ENCODE measurements around the gene CHAT.

The CHAT gene

DNA sequence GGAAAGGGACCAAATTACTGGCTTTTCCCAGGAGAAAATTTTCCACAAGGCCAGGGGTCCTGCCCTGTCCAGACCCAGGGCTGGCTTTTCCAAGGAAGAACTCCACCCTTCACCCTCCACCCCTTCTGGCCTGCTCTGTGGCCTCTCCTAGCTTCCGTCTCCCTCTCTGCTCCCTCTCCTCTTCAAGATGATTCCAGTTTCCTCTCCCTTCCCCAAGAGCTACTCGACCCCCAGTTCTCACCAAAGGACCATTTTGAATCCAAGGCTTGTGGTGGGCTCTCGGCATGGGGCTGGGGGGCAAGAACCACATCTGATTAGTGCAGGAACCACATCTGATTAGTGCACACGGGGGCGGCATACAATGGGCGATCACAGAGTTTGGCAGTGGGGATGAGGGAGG lies 7.7 kb downstream of the CHAT start:
- H3K4me3 ChIP-seq (ENCODE audit: low read length in 2 of 2), result no peak overlapping the region
- H3K18ac ChIP-seq (ENCODE audit: low read length), result no peak overlapping the region
- no peak overlapping the region for H4K91ac ChIP-seq (ENCODE audit: low read depth, low read length, poor library complexity)
- H2BK5ac ChIP-seq (ENCODE audit: low read length), result no peak overlapping the region
- peaks cover 0 to 61% (median 2%) of the 10 kb centered on the region in 3 experiments for H3K27me3 ChIP-seq (ENCODE audit: control insufficient read depth in 3 of 3, insufficient read depth in 3 of 3, low read depth in 1 of 3, low read length in 3 of 3)
- no peak overlapping the region for H3K23ac ChIP-seq (ENCODE audit: low read depth, low read length, poor library complexity)
- no peak for DNase-seq (ENCODE audit: low spot score)
- WGBS, 2 donors (ENCODE audit: extremely low coverage in 2 of 2, insufficient read length in 2 of 2, insufficient replicate concordance in 1 of 2), result no CpG with 5 or more reads among the region's 6 CpGs
- no peak overlapping the region for H2BK120ac ChIP-seq (ENCODE audit: low read depth, low read length)
- no peak overlapping the region for H3K14ac ChIP-seq (ENCODE audit: low read length)
- no peak overlapping the region for H2AK5ac ChIP-seq (ENCODE audit: low read depth, low read length)
- H3K79me1 ChIP-seq (ENCODE audit: low read depth, low read length), result no peaks in the 10 kb centered on the region
- H3K9ac ChIP-seq (ENCODE audit: low read depth, low read length, poor library complexity), result no peak overlapping the region
- H4K8ac ChIP-seq (ENCODE audit: low read depth, low read length), result no peak overlapping the region
- no peak overlapping the region for H3K4me2 ChIP-seq (ENCODE audit: insufficient read depth, low read length, poor library complexity, severe bottlenecking)
- no peaks in the 10 kb centered on the region for H3K9me3 ChIP-seq (replicated peaks in 1 of 2; ENCODE audit: control insufficient read depth in 2 of 2, insufficient read depth in 1 of 2, low read depth in 1 of 2, low read length in 2 of 2)
- H3K4ac ChIP-seq (ENCODE audit: low read length), result no peak overlapping the region
- no peak overlapping the region for H2BK12ac ChIP-seq (ENCODE audit: low read length)
- H3K36me3 ChIP-seq (replicated peaks in 1 of 2; ENCODE audit: control insufficient read depth in 2 of 2, insufficient read depth in 2 of 2, low read length in 2 of 2), result no peaks in the 10 kb centered on the region
- H2AFZ ChIP-seq (ENCODE audit: low read length), result no peak overlapping the region
- peaks cover 0 to 4% of the 10 kb centered on the region in 2 donors for H3K4me1 ChIP-seq (ENCODE audit: control insufficient read depth in 2 of 2, insufficient read depth in 1 of 2, low read depth in 1 of 2, low read length in 2 of 2)
- H3K27ac ChIP-seq (replicated peaks; ENCODE audit: low read length), result no peak overlapping the region
- no peak overlapping the region for H2BK15ac ChIP-seq (ENCODE audit: low read length)

DNA sequence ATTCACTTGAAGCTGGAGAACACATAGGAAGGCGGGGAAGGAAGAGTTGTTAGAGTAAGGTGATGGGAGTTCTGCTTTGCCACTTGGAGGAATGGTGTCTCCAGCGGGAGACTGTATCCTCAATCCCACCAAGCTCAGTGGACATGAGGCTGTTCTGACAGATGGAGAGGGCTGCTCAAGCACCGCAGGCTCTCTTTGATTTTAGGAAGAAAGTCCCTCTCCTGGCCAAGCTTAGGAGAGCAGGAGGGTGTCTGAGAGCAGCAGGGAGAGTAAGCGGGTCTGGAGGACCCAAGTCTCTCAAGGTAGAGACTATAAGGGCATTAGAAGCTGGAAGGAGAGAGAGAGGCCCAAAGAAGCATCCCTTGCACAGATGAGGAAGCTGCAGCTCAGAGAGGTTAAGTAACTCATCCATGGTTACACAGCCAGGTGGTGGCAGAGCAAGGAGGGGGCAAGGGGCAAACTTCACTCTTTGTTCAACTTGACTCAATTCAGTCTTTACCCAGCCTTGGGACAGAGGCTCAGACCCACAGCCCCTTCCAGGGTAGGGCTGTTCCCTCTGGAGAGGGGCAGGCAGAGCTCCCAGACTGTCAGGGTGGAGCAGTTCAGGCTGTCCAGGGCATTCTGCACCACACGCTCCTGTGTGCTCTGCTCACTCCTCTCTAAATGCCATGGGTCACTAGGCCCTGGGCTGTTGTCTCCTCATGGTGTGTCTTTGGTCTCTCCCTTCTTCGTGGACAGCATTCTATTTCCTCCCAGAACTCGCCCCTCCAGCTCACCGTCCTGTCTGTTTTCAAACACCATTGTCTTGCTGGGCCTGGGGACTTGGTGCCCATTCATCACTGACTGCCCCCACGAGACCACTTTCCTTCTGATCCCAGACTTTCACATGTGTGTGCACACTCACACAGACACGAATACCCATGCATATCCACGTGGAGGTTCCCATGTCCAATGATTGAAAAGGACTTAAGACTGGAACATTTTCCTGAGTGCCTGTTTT lies 8.9 kb downstream of the CHAT start:
- Histone ChIP-seq H2BK12ac (ENCODE audit: low read length) (no peak overlapping the region), H3K9me3 (replicated peaks in 1 of 2; ENCODE audit: control insufficient read depth in 2 of 2, insufficient read depth in 1 of 2, low read depth in 1 of 2, low read length in 2 of 2) (no peaks in the 10 kb centered on the region), H4K8ac (ENCODE audit: low read depth, low read length) (no peak overlapping the region), H2AK5ac (ENCODE audit: low read depth, low read length) (no peak overlapping the region), H3K36me3 (replicated peaks in 1 of 2; ENCODE audit: control insufficient read depth in 2 of 2, insufficient read depth in 2 of 2, low read length in 2 of 2) (no peaks in the 10 kb centered on the region), H3K27ac (replicated peaks; ENCODE audit: low read length) (no peak overlapping the region), H3K79me1 (ENCODE audit: low read depth, low read length) (no peaks in the 10 kb centered on the region), H3K23ac (ENCODE audit: low read depth, low read length, poor library complexity) (no peak overlapping the region), H2BK120ac (ENCODE audit: low read depth, low read length) (no peak overlapping the region), H3K14ac (ENCODE audit: low read length) (peak overlapping the region; percentile 22), H3K4me1 (ENCODE audit: control insufficient read depth in 2 of 2, insufficient read depth in 1 of 2, low read depth in 1 of 2, low read length in 2 of 2) (peaks cover 0 to 4% of the 10 kb centered on the region in 2 donors), H3K27me3 (ENCODE audit: control insufficient read depth in 3 of 3, insufficient read depth in 3 of 3, low read depth in 1 of 3, low read length in 3 of 3) (peaks cover 0 to 50% (median 0%) of the 10 kb centered on the region in 3 experiments), H2AFZ (ENCODE audit: low read length) (no peak overlapping the region), H3K9ac (ENCODE audit: low read depth, low read length, poor library complexity) (no peak overlapping the region), H4K91ac (ENCODE audit: low read depth, low read length, poor library complexity) (peak overlapping the region; percentile 7), H2BK5ac (ENCODE audit: low read length) (no peak overlapping the region), H3K4me2 (ENCODE audit: insufficient read depth, low read length, poor library complexity, severe bottlenecking) (no peak overlapping the region), H3K18ac (ENCODE audit: low read length) (no peak overlapping the region), H3K4me3 (ENCODE audit: low read length in 2 of 2) (no peak overlapping the region), H3K4ac (ENCODE audit: low read length) (no peak overlapping the region), H2BK15ac (ENCODE audit: low read length) (no peak overlapping the region)
- WGBS, 2 donors (ENCODE audit: extremely low coverage in 2 of 2, insufficient read length in 2 of 2, insufficient replicate concordance in 1 of 2), result no CpG with 5 or more reads among the region's 11 CpGs
- DNase-seq (ENCODE audit: low spot score), result no peak

DNA sequence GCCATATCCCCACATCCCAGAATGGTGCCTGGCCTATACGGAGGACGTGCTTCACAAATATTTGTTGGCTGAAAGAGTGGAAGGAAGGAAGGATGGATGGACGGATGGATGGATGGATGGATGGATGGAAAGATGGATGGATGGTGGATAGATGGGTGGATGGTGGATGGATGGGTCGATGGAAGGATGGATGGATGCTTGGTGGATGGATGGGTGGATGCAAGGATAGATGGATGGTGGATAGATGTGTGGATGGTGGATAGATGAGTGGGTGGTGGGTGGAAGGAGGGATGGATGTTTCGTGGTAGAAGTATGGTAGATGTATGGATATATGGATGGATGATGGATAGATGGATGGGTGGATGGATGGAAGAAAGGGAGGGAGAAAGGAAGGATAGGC lies 10.8 kb downstream of the CHAT start:
- no peak for DNase-seq (ENCODE audit: low spot score)
- H2BK15ac ChIP-seq (ENCODE audit: low read length), result no peak overlapping the region
- H3K9me3 ChIP-seq (replicated peaks in 1 of 2; ENCODE audit: control insufficient read depth in 2 of 2, insufficient read depth in 1 of 2, low read depth in 1 of 2, low read length in 2 of 2), result no peaks in the 10 kb centered on the region
- H3K23ac ChIP-seq (ENCODE audit: low read depth, low read length, poor library complexity), result no peak overlapping the region
- no peak overlapping the region for H3K14ac ChIP-seq (ENCODE audit: low read length)
- H3K4me1 ChIP-seq (ENCODE audit: control insufficient read depth in 2 of 2, insufficient read depth in 1 of 2, low read depth in 1 of 2, low read length in 2 of 2), result peaks cover 0 to 4% of the 10 kb centered on the region in 2 donors
- WGBS, 2 donors (ENCODE audit: extremely low coverage in 2 of 2, insufficient read length in 2 of 2, insufficient replicate concordance in 1 of 2), result 100% methylated on average over 1 to 2 of the region's 5 CpGs
- H3K36me3 ChIP-seq (replicated peaks in 1 of 2; ENCODE audit: control insufficient read depth in 2 of 2, insufficient read depth in 2 of 2, low read length in 2 of 2), result no peaks in the 10 kb centered on the region
- H2AK5ac ChIP-seq (ENCODE audit: low read depth, low read length), result no peak overlapping the region
- no peaks in the 10 kb centered on the region for H3K79me1 ChIP-seq (ENCODE audit: low read depth, low read length)
- H2BK120ac ChIP-seq (ENCODE audit: low read depth, low read length), result no peak overlapping the region
- peaks cover 0 to 36% (median 0%) of the 10 kb centered on the region in 3 experiments for H3K27me3 ChIP-seq (ENCODE audit: control insufficient read depth in 3 of 3, insufficient read depth in 3 of 3, low read depth in 1 of 3, low read length in 3 of 3)
- H2AFZ ChIP-seq (ENCODE audit: low read length), result no peak overlapping the region
- no peak overlapping the region for H4K8ac ChIP-seq (ENCODE audit: low read depth, low read length)
- H3K4me3 ChIP-seq (ENCODE audit: low read length in 2 of 2), result no peak overlapping the region
- H2BK12ac ChIP-seq (ENCODE audit: low read length), result no peak overlapping the region
- H4K91ac ChIP-seq (ENCODE audit: low read depth, low read length, poor library complexity), result no peak overlapping the region
- H3K18ac ChIP-seq (ENCODE audit: low read length), result no peak overlapping the region
- no peak overlapping the region for H2BK5ac ChIP-seq (ENCODE audit: low read length)
- H3K27ac ChIP-seq (replicated peaks; ENCODE audit: low read length), result no peak overlapping the region
- no peak overlapping the region for H3K4ac ChIP-seq (ENCODE audit: low read length)
- H3K4me2 ChIP-seq (ENCODE audit: insufficient read depth, low read length, poor library complexity, severe bottlenecking), result no peak overlapping the region
- no peak overlapping the region for H3K9ac ChIP-seq (ENCODE audit: low read depth, low read length, poor library complexity)

DNA sequence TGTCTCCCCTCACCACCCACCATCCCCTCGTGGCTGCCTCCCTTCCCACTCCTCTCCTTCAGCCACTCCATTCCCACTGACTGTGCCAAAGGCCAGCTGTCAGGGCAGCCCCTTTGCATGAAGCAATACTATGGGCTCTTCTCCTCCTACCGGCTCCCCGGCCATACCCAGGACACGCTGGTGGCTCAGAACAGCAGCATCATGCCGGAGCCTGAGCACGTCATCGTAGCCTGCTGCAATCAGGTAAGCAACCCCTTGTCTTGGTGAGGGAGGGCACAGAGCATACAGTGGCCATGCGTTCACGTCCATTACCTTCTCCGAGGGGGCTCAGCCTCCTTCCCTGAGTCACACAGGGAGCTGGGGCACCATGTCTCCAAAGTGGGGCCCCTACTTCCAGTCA lies 11.6 kb downstream of the CHAT start:
- Histone ChIP-seq H3K4me3 (ENCODE audit: low read length in 2 of 2) (no peak overlapping the region), H3K4me1 (ENCODE audit: control insufficient read depth in 2 of 2, insufficient read depth in 1 of 2, low read depth in 1 of 2, low read length in 2 of 2) (peaks cover 0 to 4% of the 10 kb centered on the region in 2 donors), H3K4ac (ENCODE audit: low read length) (no peak overlapping the region), H2BK120ac (ENCODE audit: low read depth, low read length) (no peak overlapping the region), H4K91ac (ENCODE audit: low read depth, low read length, poor library complexity) (no peak overlapping the region), H2BK5ac (ENCODE audit: low read length) (no peak overlapping the region), H3K23ac (ENCODE audit: low read depth, low read length, poor library complexity) (peak overlapping the region; percentile 8), H3K79me1 (ENCODE audit: low read depth, low read length) (no peaks in the 10 kb centered on the region), H2BK12ac (ENCODE audit: low read length) (no peak overlapping the region), H2AFZ (ENCODE audit: low read length) (no peak overlapping the region), H3K27me3 (ENCODE audit: control insufficient read depth in 3 of 3, insufficient read depth in 3 of 3, low read depth in 1 of 3, low read length in 3 of 3) (peaks cover 0 to 33% (median 0%) of the 10 kb centered on the region in 3 experiments), H3K4me2 (ENCODE audit: insufficient read depth, low read length, poor library complexity, severe bottlenecking) (no peak overlapping the region), H3K9me3 (replicated peaks in 1 of 2; ENCODE audit: control insufficient read depth in 2 of 2, insufficient read depth in 1 of 2, low read depth in 1 of 2, low read length in 2 of 2) (no peaks in the 10 kb centered on the region), H2AK5ac (ENCODE audit: low read depth, low read length) (no peak overlapping the region), H3K18ac (ENCODE audit: low read length) (no peak overlapping the region), H3K36me3 (replicated peaks in 1 of 2; ENCODE audit: control insufficient read depth in 2 of 2, insufficient read depth in 2 of 2, low read length in 2 of 2) (no peaks in the 10 kb centered on the region), H3K9ac (ENCODE audit: low read depth, low read length, poor library complexity) (no peak overlapping the region), H3K27ac (replicated peaks; ENCODE audit: low read length) (no peak overlapping the region), H4K8ac (ENCODE audit: low read depth, low read length) (no peak overlapping the region), H3K14ac (ENCODE audit: low read length) (no peak overlapping the region), H2BK15ac (ENCODE audit: low read length) (no peak overlapping the region)
- WGBS, 2 donors (ENCODE audit: extremely low coverage in 2 of 2, insufficient read length in 2 of 2, insufficient replicate concordance in 1 of 2), result no CpG with 5 or more reads among the region's 10 CpGs
- DNase-seq (ENCODE audit: low spot score), result no peak
